ENCODE results near the gene IDUA.

DNA sequence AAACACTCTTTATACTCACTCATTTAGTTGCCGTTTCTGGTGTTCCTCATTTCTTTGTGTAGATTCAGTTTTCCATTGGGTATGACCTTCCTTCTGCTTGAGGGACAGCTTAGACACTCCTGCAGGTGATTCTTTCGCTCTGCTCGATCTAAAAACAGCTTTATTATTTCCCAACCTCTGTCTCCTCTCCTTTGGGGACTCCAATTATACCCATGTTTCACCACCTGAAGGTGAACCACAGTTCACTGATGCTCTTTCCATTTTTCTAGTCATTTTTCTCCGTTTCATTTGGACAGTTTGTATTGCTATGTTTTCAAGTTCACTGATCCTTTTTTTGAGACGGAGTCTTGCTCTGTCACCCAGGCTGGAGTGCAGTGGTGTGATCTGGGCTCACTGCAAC lies 20.0 kb downstream of the IDUA start:
- no peak for TF ChIP-seq CTCF (IDR thresholded peaks at IDR 0.05)
- TF ChIP-seq ZFX (IDR thresholded peaks at IDR 0.05; ENCODE audit: borderline replicate concordance), result no peak
